ENCODE data around the gene MGAT4A. TPM values are rescaled to one million over a fixed set of nuclear protein-coding genes. Genes with fewer than 3 reads are reported as not detected.

MGAT4A gene
- total RNA-seq, 2 experiments from 2014 or later = 200 to 204 TPM

- DNase-seq (peak in 8 of 14 experiments; percentile 9 to 74 (median 50)), ATAC-seq (ENCODE audit: poor library complexity) (peak; percentile 12)
- H3K27ac Mint-ChIP-seq = peak overlapping the region; percentile 96
- peaks cover 18% of the 10 kb centered on the region for H3K36me3 Mint-ChIP-seq (ENCODE audit: low read depth)
- peak overlapping the region; percentile 94 for H3K4me3 Mint-ChIP-seq
- peaks cover 89% of the 10 kb centered on the region for H3K4me1 Mint-ChIP-seq (ENCODE audit: low read depth)
- Histone ChIP-seq H3K27ac (ENCODE audit: low read depth in 1 of 2, low read length in 2 of 2) (peak overlapping the region; percentile 58 to 61), H3K4me1 (ENCODE audit: insufficient read depth, low read length) (peaks cover 88% of the 10 kb centered on the region), H3K36me3 (ENCODE audit: insufficient read depth, low read length) (no peaks in the 10 kb centered on the region), H3K9me3 (ENCODE audit: control insufficient read depth in 1 of 2, insufficient read depth in 1 of 2, low read length in 2 of 2) (no peaks in the 10 kb centered on the region), H3K27me3 (ENCODE audit: control insufficient read depth in 1 of 2, insufficient read depth in 2 of 2, low read length in 2 of 2) (no peaks in the 10 kb centered on the region), H3K4me3 (ENCODE audit: low read length) (peak overlapping the region; percentile 60)
- no peaks in the 10 kb centered on the region for H3K27me3 Mint-ChIP-seq
- POLR2A ChIA-PET = interaction anchor here (0.6 to 11.2 kb wide), 10 partner anchors 8 to 109 kb away, joined by 3 to 414 read pairs (median 30); partner anchors contain the start of gene MGAT4A
- no peak for TF ChIP-seq CTCF (IDR thresholded peaks at IDR 0.05)
- CTCF ChIA-PET = interaction anchor here (1.2 to 3.6 kb wide), 4 partner anchors 12 to 120 kb away, joined by 3 to 43 read pairs (median 4); partner anchors contain the start of gene MGAT4A
- intact Hi-C loops (cut with DNase I, micrococcal nuclease) = loop anchor here (2.0 to 5.0 kb wide), 5 partner anchors 13 to 121 kb away; partner anchors contain the start of gene MGAT4A (in 1 of the 2)
- H3K9me3 Mint-ChIP-seq = no peaks in the 10 kb centered on the region
These were observed 38.9 kb upstream of the MGAT4A start for GRCh38 chr2:98769784-98770183.

- H3K4me1 ChIP-seq (ENCODE audit: insufficient read depth, low read length) = peaks cover 81% of the 10 kb centered on the region
- DNase-seq = peak in 1 of 14 experiments; percentile 14
- no peak for TF ChIP-seq CTCF (IDR thresholded peaks at IDR 0.05)
- H3K27ac ChIP-seq (ENCODE audit: low read depth in 1 of 2, low read length in 2 of 2) = peak overlapping the region; percentile 61 to 64
- POLR2A ChIA-PET = interaction anchor here (0.6 to 11.2 kb wide), 8 partner anchors 11 to 108 kb away, joined by 3 to 414 read pairs (median 34); partner anchors contain the start of gene MGAT4A
- CTCF ChIA-PET = interaction anchor here (1.6 to 3.6 kb wide), 2 partner anchors 38 to 120 kb away, joined by 4 to 43 read pairs; partner anchors contain the start of gene MGAT4A
- no peaks in the 10 kb centered on the region for H3K36me3 ChIP-seq (ENCODE audit: insufficient read depth, low read length)
- peak overlapping the region; percentile 8 for H3K4me3 ChIP-seq (ENCODE audit: low read length)
- peaks cover 86% of the 10 kb centered on the region for H3K4me1 Mint-ChIP-seq (ENCODE audit: low read depth)
- no peaks in the 10 kb centered on the region for H3K9me3 ChIP-seq (ENCODE audit: control insufficient read depth in 1 of 2, insufficient read depth in 1 of 2, low read length in 2 of 2)
- no peaks in the 10 kb centered on the region for H3K27me3 ChIP-seq (ENCODE audit: control insufficient read depth in 1 of 2, insufficient read depth in 2 of 2, low read length in 2 of 2)
- ATAC-seq (ENCODE audit: poor library complexity) = no peak
- peak overlapping the region; percentile 94 for H3K4me3 Mint-ChIP-seq
- intact Hi-C loops (cut with DNase I, micrococcal nuclease) = loop anchor here in 1 of 2 experiments (2.0 kb wide), 1 partner anchor 120 kb away; no protein-coding TSS in a partner anchor
- H3K27ac Mint-ChIP-seq = peak overlapping the region; percentile 96
- H3K27me3 Mint-ChIP-seq = no peaks in the 10 kb centered on the region
- H3K9me3 Mint-ChIP-seq = no peaks in the 10 kb centered on the region
- peaks cover 18% of the 10 kb centered on the region for H3K36me3 Mint-ChIP-seq (ENCODE audit: low read depth)
These were observed 38.2 kb upstream of the MGAT4A start for GRCh38 chr2:98769114-98769476.

GRCh38 chr2:98768384-98769113 lies 37.6 kb upstream of the MGAT4A start:
- Histone ChIP-seq H3K27ac (ENCODE audit: low read depth in 1 of 2, low read length in 2 of 2) (peak overlapping the region; percentile 61 to 64), H3K4me3 (ENCODE audit: low read length) (no peak overlapping the region), H3K4me1 (ENCODE audit: insufficient read depth, low read length) (peaks cover 78% of the 10 kb centered on the region), H3K9me3 (ENCODE audit: control insufficient read depth in 1 of 2, insufficient read depth in 1 of 2, low read length in 2 of 2) (no peaks in the 10 kb centered on the region), H3K36me3 (ENCODE audit: insufficient read depth, low read length) (no peaks in the 10 kb centered on the region), H3K27me3 (ENCODE audit: control insufficient read depth in 1 of 2, insufficient read depth in 2 of 2, low read length in 2 of 2) (no peaks in the 10 kb centered on the region)
- DNase-seq = peak in 4 of 14 experiments; percentile 45 to 49 (median 47)
- H3K4me3 Mint-ChIP-seq = peak overlapping the region; percentile 94
- intact Hi-C loops (cut with DNase I, micrococcal nuclease) = loop anchor here in 1 of 2 experiments (2.0 kb wide), 1 partner anchor 120 kb away; no protein-coding TSS in a partner anchor
- no peak for ATAC-seq (ENCODE audit: poor library complexity)
- peaks cover 85% of the 10 kb centered on the region for H3K4me1 Mint-ChIP-seq (ENCODE audit: low read depth)
- H3K36me3 Mint-ChIP-seq (ENCODE audit: low read depth) = peaks cover 18% of the 10 kb centered on the region
- ChIA-PET CTCF (interaction anchor here (0.9 to 2.7 kb wide), 4 partner anchors 10 to 119 kb away, joined by 3 to 7 read pairs (median 4); partner anchors contain the start of gene MGAT4A), POLR2A (interaction anchor here (1.0 to 11.2 kb wide), 3 partner anchors 10 to 68 kb away, joined by 3 to 414 read pairs (median 9); partner anchors contain the start of gene MGAT4A)
- H3K9me3 Mint-ChIP-seq = no peaks in the 10 kb centered on the region
- no peaks in the 10 kb centered on the region for H3K27me3 Mint-ChIP-seq
- no peak for TF ChIP-seq CTCF (IDR thresholded peaks at IDR 0.05)
- H3K27ac Mint-ChIP-seq = peak overlapping the region; percentile 96
